GM12872 (cell line): Measurements from ENCODE around the gene SMIM35.

Source experiments
- CTCF ChIP-seq: IDR thresholded peaks from 3 replicates; pipeline ENCODE4 v1.5.1; 2011; ENCODE audit warnings: low read depth, mild to moderate bottlenecking, low read length, moderate library complexity; ENCODE audit not compliant: insufficient read depth

Gene SMIM35

GRCh38 chr11:118001494-118001971 is 85.2 kb downstream of the SMIM35 start:
- no peak for TF ChIP-seq CTCF

- no peak for TF ChIP-seq CTCF
These were observed 85.9 kb downstream of the SMIM35 start for GRCh38 chr11:118000850-118001228.

GRCh38 chr11:118000067-118000849 is 86.5 kb downstream of the SMIM35 start:
- TF ChIP-seq CTCF, result no peak

- TF ChIP-seq CTCF, result no peak
These were observed 87.3 kb downstream of the SMIM35 start for GRCh38 chr11:117999354-117999993.

GRCh38 chr11:117998664-117999353 is 88.0 kb downstream of the SMIM35 start:
- no peak for TF ChIP-seq CTCF

GRCh38 chr11:117997823-117998579 is 88.8 kb downstream of the SMIM35 start:
- TF ChIP-seq CTCF, result no peak

GRCh38 chr11:117997406-117997805 is 89.4 kb downstream of the SMIM35 start:
- TF ChIP-seq CTCF, result no peak
